AG10803 (cell line): Measurements from ENCODE around the gene RASIP1.
A peak's percentile ranks its signal among the peaks of the same experiment; 100 is the strongest.

ENCODE experiments used
- DNase-seq: peaks from one replicate; pipeline ENCODE4 v3.0.0; 2010; ENCODE audit warnings: low read depth
- H3K4me3 ChIP-seq: 2 replicates; pipeline ENCODE4 v1.5.1; 2011; ENCODE audit warnings: mild to moderate bottlenecking, low read length, control low read depth
- CTCF ChIP-seq: conservative IDR thresholded peaks from 2 replicates; pipeline ENCODE4 v1.5.1; 2011; ENCODE audit warnings: mild to moderate bottlenecking, low read length, control low read depth, inconsistent platforms

Gene RASIP1

GRCh38 chr19:48737360-48737998 is 2.9 kb downstream of the RASIP1 start:
- no peak for TF ChIP-seq CTCF
- DNase-seq = no peak
- H3K4me3 ChIP-seq = no peak overlapping the region

- no peak for DNase-seq
- TF ChIP-seq CTCF = no peak
- H3K4me3 ChIP-seq = no peak overlapping the region
Measured at GRCh38 chr19:48735031-48735615, 5.3 kb downstream of the RASIP1 start.

GRCh38 chr19:48734625-48735024 is 5.8 kb downstream of the RASIP1 start:
- no peak overlapping the region for H3K4me3 ChIP-seq
- no peak for DNase-seq
- no peak for TF ChIP-seq CTCF

GRCh38 chr19:48731452-48731851 is 9.0 kb downstream of the RASIP1 start:
- no peak for DNase-seq
- TF ChIP-seq CTCF = no peak

GRCh38 chr19:48728911-48729664 is 11.3 kb downstream of the RASIP1 start:
- no peak for TF ChIP-seq CTCF
- peak; percentile 33 for DNase-seq
- H3K4me3 ChIP-seq = peak overlapping the region; percentile 20

More at GRCh38 chr19:48731452-48731851, 9.0 kb downstream of the RASIP1 start:
- H3K4me3 ChIP-seq = no peak overlapping the region

GRCh38 chr19:48726556-48726955 is 13.9 kb downstream of the RASIP1 start:
- no peak overlapping the region for H3K4me3 ChIP-seq

More at GRCh38 chr19:48726556-48726955, 13.9 kb downstream of the RASIP1 start:
- DNase-seq = no peak
- TF ChIP-seq CTCF = no peak
